Caco-2 (cell line): ENCODE measurements around the gene LIPK. TPM values are rescaled to one million over a fixed set of nuclear protein-coding genes. Genes with fewer than 3 reads are reported as not detected.

ENCODE experiments used
- BruUV-seq: library from RNA; stranded (reverse); fragments of 400-500 nt; replicated peaks from 2 replicates; lab custom pipeline; 2021; lab: Mats Ljungman, UMichigan
- CTCF ChIA-PET: fragments of 300-600 bp; sonication (Branson Sonifier 250); formaldehyde crosslinking; loops from one replicate; lab custom pipeline; 2022; ENCODE audit warnings: antibody characterized with exemption; lab: Charles Lee
- POLR2A ChIA-PET: fragments of 300-600 bp; sonication (Branson Sonifier 250); formaldehyde crosslinking; loops from one replicate; lab custom pipeline; 2022; ENCODE audit warnings: antibody characterized with exemption; lab: Charles Lee
- DNase-seq, 2 experiments: peaks; one replicate each; pipeline versions ENCODE4 v3.0.0 to v3.0.0-alpha.2; 2020 to 2022
- H3K27me3 ChIP-seq: replicated peaks from 2 replicates; pipeline ENCODE4 v1.6.0; 2011; ENCODE audit warnings: low read length; ENCODE audit not compliant: control insufficient read depth, insufficient read depth
- H3K36me3 ChIP-seq: 2 replicates; pipeline ENCODE4 v1.5.1; 2011; ENCODE audit warnings: low read length; ENCODE audit not compliant: control insufficient read depth, insufficient read depth
- H3K4me1 ChIP-seq: fragments of 250-450 bp; sonication (Bioruptor Pico); 2 replicates; pipeline ENCODE4 v1.5.1; 2020; ENCODE audit warnings: mild to moderate bottlenecking
- H3K4me3 ChIP-seq: 2 replicates; pipeline ENCODE4 v1.5.1; 2011; ENCODE audit warnings: low read depth, mild to moderate bottlenecking, control low read depth, low read length
- H3K9me3 ChIP-seq: fragments of 250-450 bp; sonication (Bioruptor Pico); 2 replicates; pipeline ENCODE4 v1.5.1; 2020; ENCODE audit warnings: mild to moderate bottlenecking, moderate library complexity
- H3K27ac Mint-ChIP-seq: one replicate; pipeline ENCODE4 v1.8.0; 2022; ENCODE audit warnings: mixed read lengths; ENCODE audit not compliant: unreplicated experiment
- H3K27me3 Mint-ChIP-seq: one replicate; pipeline ENCODE4 v1.8.0; 2022; ENCODE audit warnings: mixed read lengths; ENCODE audit not compliant: insufficient read depth, unreplicated experiment
- H3K36me3 Mint-ChIP-seq: one replicate; pipeline ENCODE4 v1.8.0; 2022; ENCODE audit warnings: mild to moderate bottlenecking, mixed read lengths; ENCODE audit not compliant: insufficient read depth, unreplicated experiment
- H3K4me1 Mint-ChIP-seq: one replicate; pipeline ENCODE4 v1.8.0; 2022; ENCODE audit warnings: low read depth, mixed read lengths; ENCODE audit not compliant: unreplicated experiment
- H3K4me3 Mint-ChIP-seq: one replicate; pipeline ENCODE4 v1.8.0; 2022; ENCODE audit warnings: mild to moderate bottlenecking, moderate library complexity, mixed read lengths; ENCODE audit not compliant: unreplicated experiment
- H3K9me3 Mint-ChIP-seq: one replicate; pipeline ENCODE4 v1.8.0; 2022; ENCODE audit warnings: mixed read lengths; ENCODE audit not compliant: unreplicated experiment
- CTCF ChIP-seq, 2 experiments: fragments of 200-600 bp in 1 of 2; IDR thresholded peaks; 1 replicate in 1 of 2; 2 replicates in 1 of 2; pipeline versions ENCODE4 v1.5.1 to v1.8.0; 2011 to 2022; ENCODE audit warnings: antibody characterized with exemption in 1 of 2, control low read depth in 1 of 2, inconsistent platforms in 1 of 2, low read depth in 1 of 2, low read length in 1 of 2, mild to moderate bottlenecking in 1 of 2, moderate library complexity in 1 of 2; ENCODE audit not compliant: insufficient read depth in 1 of 2, severe bottlenecking in 1 of 2, unreplicated experiment in 1 of 2
- intact Hi-C: fragments of 100-400 bp; cut with micrococcal nuclease; formaldehyde crosslinking; loops from one replicate; pipeline ENCODE4 v1.10.0; 2022; ENCODE audit not compliant: unreplicated experiment
- total RNA-seq: library from RNA; stranded (reverse); gene quantifications from 2 replicates; pipeline ENCODE4 v1.2.3, GENCODE V29; 2022

LIPK gene
- total RNA-seq, 1 experiment from 2014 or later = not detected

- ChIA-PET POLR2A (no interaction called here), CTCF (interaction anchor here (0.5 kb wide), 1 partner anchor 10 kb away, joined by 3 read pairs; no protein-coding TSS in a partner anchor)
- no peaks in the 10 kb centered on the region for H3K27me3 ChIP-seq
Measured at GRCh38 chr10:88800152-88801125, 94.4 kb downstream of the LIPK start.

More at GRCh38 chr10:88800152-88801125, 94.4 kb downstream of the LIPK start:
- no peak for TF ChIP-seq CTCF (IDR thresholded peaks at IDR 0.05; ENCODE audit: insufficient read depth in 1 of 2, low read depth in 1 of 2, low read length in 1 of 2, severe bottlenecking in 1 of 2, unreplicated experiment in 1 of 2)
- H3K4me1 Mint-ChIP-seq = no peaks in the 10 kb centered on the region
- no peak for DNase-seq
- no peaks in the 10 kb centered on the region for H3K9me3 Mint-ChIP-seq
- H3K9me3 ChIP-seq = no peaks in the 10 kb centered on the region
- H3K27ac Mint-ChIP-seq = no peak overlapping the region
- peaks cover 3% of the 10 kb centered on the region for H3K27me3 Mint-ChIP-seq
- no peaks in the 10 kb centered on the region; the same call in 1 of the 2 replicates for H3K4me1 ChIP-seq
- H3K36me3 ChIP-seq = no peaks in the 10 kb centered on the region
- no peaks in the 10 kb centered on the region for H3K36me3 Mint-ChIP-seq
- intact Hi-C loops = no loop called here
- BruUV-seq = no TSS peak
- H3K4me3 ChIP-seq = no peak overlapping the region
- no peak overlapping the region for H3K4me3 Mint-ChIP-seq

Other genes starting within 250 kb of the LIPK start
- 5.7 and 6.7 TPM in 2 replicates for gene RNLS, start 122.9 kb upstream of the LIPK start, total RNA-seq
- not detected in 2 replicates for gene LIPJ, start 119.5 kb upstream of the LIPK start, total RNA-seq
- gene LIPF, start 41.8 kb upstream of the LIPK start, total RNA-seq = not detected in 2 replicates
- not detected in 2 replicates for gene LIPN, start 53.8 kb downstream of the LIPK start, total RNA-seq
- not detected in 2 replicates for gene LIPM, start 96.5 kb downstream of the LIPK start, total RNA-seq
- not detected in 2 replicates for gene ANKRD22, start 145.6 kb downstream of the LIPK start, total RNA-seq
- 0.42 and 0.54 TPM in 2 replicates for gene STAMBPL1, start 174.0 kb downstream of the LIPK start, total RNA-seq
- gene ACTA2, start 246.5 kb downstream of the LIPK start, total RNA-seq = 0.23 TPM in 1 of 2 replicates, not detected in the other